HL-60 (cell line): ENCODE data around the gene ALPK1.

Experiments used
- DNase-seq, 2 experiments: peaks; one replicate each; pipeline ENCODE4 v3.0.0-alpha.2; 2010 to 2020; ENCODE audit warnings: low read depth in 1 of 2, low spot score in 1 of 2
- H3K27ac ChIP-seq: fragments of 250-450 bp; sonication (Bioruptor Pico); replicated peaks from 2 replicates; pipeline ENCODE4 v1.5.1; 2020; ENCODE audit warnings: mild to moderate bottlenecking, moderate library complexity
- H3K27me3 ChIP-seq: fragments of 250-450 bp; sonication (Bioruptor Pico); 2 replicates; pipeline ENCODE4 v1.5.1; 2021; ENCODE audit warnings: mild to moderate bottlenecking, moderate library complexity; ENCODE audit not compliant: insufficient read depth, poor library complexity, severe bottlenecking
- H3K4me3 ChIP-seq: replicated peaks from 2 replicates; pipeline ENCODE4 v1.5.1; 2011; ENCODE audit warnings: mild to moderate bottlenecking, control low read depth, low read length; ENCODE audit not compliant: insufficient read depth
- CTCF ChIP-seq: IDR thresholded peaks from one replicate; pipeline ENCODE4 v1.5.1; 2011; ENCODE audit warnings: low read length, control low read depth, inconsistent platforms; ENCODE audit not compliant: insufficient read depth
- GABPA ChIP-seq: IDR thresholded peaks from 2 replicates; pipeline ENCODE4 v1.6.1; 2012; ENCODE audit warnings: low read depth
- POLR2AphosphoS5 ChIP-seq: IDR thresholded peaks from 2 replicates; pipeline ENCODE4 v1.6.1; 2012; ENCODE audit warnings: low read depth
- REST ChIP-seq: IDR thresholded peaks from 2 replicates; pipeline ENCODE4 v1.6.1; 2012; ENCODE audit warnings: low read depth; ENCODE audit not compliant: insufficient replicate concordance
- SPI1 ChIP-seq: IDR thresholded peaks from 2 replicates; pipeline ENCODE4 v1.6.1; 2012; ENCODE audit warnings: low read depth, mild to moderate bottlenecking, borderline replicate concordance

ALPK1 gene

GRCh38 chr4:112318239-112319142 is 21.3 kb downstream of the ALPK1 start:
- peak in 1 of 2 experiments; percentile 17 for DNase-seq
- no peaks in the 10 kb centered on the region for H3K27me3 ChIP-seq
- TF ChIP-seq SPI1 (peak; percentile 23; the same call in 1 of the 2 replicates), REST (no peak), CTCF (no peak), GABPA (no peak), POLR2AphosphoS5 (no peak)
- no peak overlapping the region for H3K4me3 ChIP-seq
- H3K27ac ChIP-seq, result no peak overlapping the region

GRCh38 chr4:112321776-112322684 is 24.9 kb downstream of the ALPK1 start:
- Histone ChIP-seq H3K4me3 (no peak overlapping the region), H3K27me3 (no peaks in the 10 kb centered on the region), H3K27ac (no peak overlapping the region)
- peak; percentile 43 to 79 for DNase-seq
- TF ChIP-seq CTCF (peak; percentile 45), REST (no peak)

- Histone ChIP-seq H3K27ac (no peak overlapping the region), H3K4me3 (no peak overlapping the region), H3K27me3 (no peaks in the 10 kb centered on the region)
- no peak for DNase-seq
- TF ChIP-seq SPI1 (no peak), REST (no peak), CTCF (no peak), GABPA (no peak), POLR2AphosphoS5 (no peak)
These were observed 25.7 kb downstream of the ALPK1 start for GRCh38 chr4:112322866-112323265.
